Neural cell (in vitro differentiated cells): ENCODE results near the gene JPT2. TPM values are rescaled to one million over a fixed set of nuclear protein-coding genes. Genes with fewer than 3 reads are reported as not detected.

Source experiments
- H2AFZ ChIP-seq: fragments of 200-600, 300-800 bp; sonication (generic), shearing (Covaris generic); 2 replicates; pipeline ENCODE4 v1.6.0; 2014; ENCODE audit warnings: low read depth, mild to moderate bottlenecking, antibody characterized with exemption, low read length, moderate library complexity
- H3F3A ChIP-seq: fragments of 200-600 bp; shearing (Covaris generic); 2 replicates; pipeline ENCODE4 v1.6.1; 2016; ENCODE audit warnings: mild to moderate bottlenecking, moderate library complexity, mixed read lengths, antibody characterized with exemption, low read length; ENCODE audit not compliant: insufficient read depth, poor library complexity, severe bottlenecking
- H3K27ac ChIP-seq: fragments of 200-600, 300-800 bp; sonication (generic), shearing (Covaris generic); 2 replicates; pipeline ENCODE4 v1.5.1; 2014; ENCODE audit warnings: mild to moderate bottlenecking, low read length, moderate library complexity
- H3K27me3 ChIP-seq: fragments of 300-800, 200-600 bp; sonication (generic), shearing (Covaris generic); 2 replicates; pipeline ENCODE4 v1.6.0; 2014; ENCODE audit warnings: mild to moderate bottlenecking, low read depth, low read length, moderate library complexity; ENCODE audit not compliant: insufficient read depth
- H3K36me3 ChIP-seq: fragments of 300-800, 200-600 bp; sonication (generic), shearing (Covaris generic); 2 replicates; pipeline ENCODE4 v1.5.1; 2014; ENCODE audit warnings: mild to moderate bottlenecking, antibody characterized with exemption, low read length, moderate library complexity; ENCODE audit not compliant: insufficient read depth
- H3K4me2 ChIP-seq: fragments of 300-800, 200-600 bp; sonication (generic), shearing (Covaris generic); 2 replicates; pipeline ENCODE4 v1.6.0; 2014; ENCODE audit warnings: mild to moderate bottlenecking, low read length
- H3K4me3 ChIP-seq: fragments of 300-800, 200-600 bp; sonication (generic), shearing (Covaris generic); 2 replicates; pipeline ENCODE4 v1.5.1; 2014; ENCODE audit warnings: mild to moderate bottlenecking, low read length, moderate library complexity
- H3K79me2 ChIP-seq: fragments of 200-600 bp; shearing (Covaris generic); replicated peaks from 2 replicates; pipeline ENCODE4 v1.6.0; 2014; ENCODE audit warnings: mild to moderate bottlenecking, low read length, moderate library complexity; ENCODE audit not compliant: insufficient read depth
- H3K9ac ChIP-seq: fragments of 300-800, 200-600 bp; sonication (generic), shearing (Covaris generic); 2 replicates; pipeline ENCODE4 v1.6.1; 2016; ENCODE audit warnings: mild to moderate bottlenecking, low read length, mixed read lengths
- H3K9me2 ChIP-seq: fragments of 200-600 bp; shearing (Covaris generic); 2 replicates; pipeline ENCODE4 v1.6.1; 2016; ENCODE audit warnings: mild to moderate bottlenecking, low read length, mixed read lengths; ENCODE audit not compliant: insufficient read depth
- H3K9me3 ChIP-seq: fragments of 200-600, 300-800 bp; sonication (generic), shearing (Covaris generic); 2 replicates; pipeline ENCODE4 v1.6.1; 2016; ENCODE audit warnings: mild to moderate bottlenecking, mixed run types, low read length, moderate library complexity, mixed read lengths
- H4K20me1 ChIP-seq: fragments of 200-600 bp; shearing (Covaris generic); 2 replicates; pipeline ENCODE4 v1.6.1; 2016; ENCODE audit warnings: mild to moderate bottlenecking, mixed run types; ENCODE audit not compliant: insufficient read depth
- EP300 ChIP-seq: fragments of 450-650 bp; conservative IDR thresholded peaks from 2 replicates; pipeline ENCODE4 v1.6.1; 2014; ENCODE audit warnings: antibody characterized with exemption, mild to moderate bottlenecking, moderate library complexity; ENCODE audit not compliant: poor library complexity, severe bottlenecking
- EZH2 ChIP-seq: fragments of 200-600, 300-800 bp; shearing (Covaris generic), sonication (generic); IDR thresholded peaks from 2 replicates; pipeline ENCODE4 v1.6.1; 2014; ENCODE audit warnings: antibody characterized with exemption, low read length, borderline replicate concordance, mild to moderate bottlenecking; ENCODE audit not compliant: insufficient read depth, poor library complexity, severe bottlenecking
- MXI1 ChIP-seq: fragments of 450-650 bp; conservative IDR thresholded peaks from 2 replicates; pipeline ENCODE4 v1.6.1; 2014; ENCODE audit warnings: antibody characterized with exemption, mild to moderate bottlenecking; ENCODE audit not compliant: poor library complexity, severe bottlenecking
- POLR2AphosphoS5 ChIP-seq: IDR thresholded peaks from 2 replicates; pipeline ENCODE4 v1.6.1; 2012
- RAD21 ChIP-seq: fragments of 450-650 bp; conservative IDR thresholded peaks from 2 replicates; pipeline ENCODE4 v1.6.1; 2014; ENCODE audit warnings: antibody characterized with exemption, mild to moderate bottlenecking, moderate library complexity
- SMC3 ChIP-seq: fragments of 450-650 bp; conservative IDR thresholded peaks from 2 replicates; pipeline ENCODE4 v1.6.1; 2014; ENCODE audit warnings: antibody characterized with exemption, mild to moderate bottlenecking, moderate library complexity; ENCODE audit not compliant: poor library complexity
- TAF1 ChIP-seq: IDR thresholded peaks from 2 replicates; pipeline ENCODE4 v1.6.1; 2012; ENCODE audit warnings: low read depth
- polyA plus RNA-seq: library from polyadenylated mRNA; depleted of rRNA; stranded (reverse); fragments of >200 nt; gene quantifications from 2 replicates; pipeline ENCODE4 v1.2.3, GENCODE V29; 2014
- TF ChIP-seq, protein P1 (sequence below): IDR thresholded peaks from 2 replicates; pipeline ENCODE4 v1.6.1; 2012; ENCODE audit warnings: borderline replicate concordance
- TF ChIP-seq, protein P2 (sequence below): fragments of 450-650 bp; IDR thresholded peaks from 2 replicates; pipeline ENCODE4 v1.5.1; 2014; ENCODE audit warnings: antibody characterized with exemption, mild to moderate bottlenecking, moderate library complexity; ENCODE audit not compliant: poor library complexity, severe bottlenecking

The JPT2 gene
- polyA plus RNA-seq, 1 donor from 2014 or later: 61.4 TPM

GRCh38 chr16:1659031-1659430 lies 19.0 kb upstream of the JPT2 start:
- Histone ChIP-seq H2AFZ (no peak overlapping the region), H3K9ac (no peak overlapping the region), H4K20me1 (no peaks in the 10 kb centered on the region), H3F3A (no peaks in the 10 kb centered on the region), H3K27me3 (no peaks in the 10 kb centered on the region), H3K27ac (no peak overlapping the region), H3K9me2 (no peaks in the 10 kb centered on the region), H3K4me2 (no peak overlapping the region), H3K9me3 (no peaks in the 10 kb centered on the region), H3K4me3 (no peak overlapping the region), H3K79me2 (no peaks in the 10 kb centered on the region), H3K36me3 (no peaks in the 10 kb centered on the region)
- TF ChIP-seq, protein P1, sequence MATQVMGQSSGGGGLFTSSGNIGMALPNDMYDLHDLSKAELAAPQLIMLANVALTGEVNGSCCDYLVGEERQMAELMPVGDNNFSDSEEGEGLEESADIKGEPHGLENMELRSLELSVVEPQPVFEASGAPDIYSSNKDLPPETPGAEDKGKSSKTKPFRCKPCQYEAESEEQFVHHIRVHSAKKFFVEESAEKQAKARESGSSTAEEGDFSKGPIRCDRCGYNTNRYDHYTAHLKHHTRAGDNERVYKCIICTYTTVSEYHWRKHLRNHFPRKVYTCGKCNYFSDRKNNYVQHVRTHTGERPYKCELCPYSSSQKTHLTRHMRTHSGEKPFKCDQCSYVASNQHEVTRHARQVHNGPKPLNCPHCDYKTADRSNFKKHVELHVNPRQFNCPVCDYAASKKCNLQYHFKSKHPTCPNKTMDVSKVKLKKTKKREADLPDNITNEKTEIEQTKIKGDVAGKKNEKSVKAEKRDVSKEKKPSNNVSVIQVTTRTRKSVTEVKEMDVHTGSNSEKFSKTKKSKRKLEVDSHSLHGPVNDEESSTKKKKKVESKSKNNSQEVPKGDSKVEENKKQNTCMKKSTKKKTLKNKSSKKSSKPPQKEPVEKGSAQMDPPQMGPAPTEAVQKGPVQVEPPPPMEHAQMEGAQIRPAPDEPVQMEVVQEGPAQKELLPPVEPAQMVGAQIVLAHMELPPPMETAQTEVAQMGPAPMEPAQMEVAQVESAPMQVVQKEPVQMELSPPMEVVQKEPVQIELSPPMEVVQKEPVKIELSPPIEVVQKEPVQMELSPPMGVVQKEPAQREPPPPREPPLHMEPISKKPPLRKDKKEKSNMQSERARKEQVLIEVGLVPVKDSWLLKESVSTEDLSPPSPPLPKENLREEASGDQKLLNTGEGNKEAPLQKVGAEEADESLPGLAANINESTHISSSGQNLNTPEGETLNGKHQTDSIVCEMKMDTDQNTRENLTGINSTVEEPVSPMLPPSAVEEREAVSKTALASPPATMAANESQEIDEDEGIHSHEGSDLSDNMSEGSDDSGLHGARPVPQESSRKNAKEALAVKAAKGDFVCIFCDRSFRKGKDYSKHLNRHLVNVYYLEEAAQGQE: no peak
- TF ChIP-seq MXI1: no peak
- TF ChIP-seq, protein P2, sequence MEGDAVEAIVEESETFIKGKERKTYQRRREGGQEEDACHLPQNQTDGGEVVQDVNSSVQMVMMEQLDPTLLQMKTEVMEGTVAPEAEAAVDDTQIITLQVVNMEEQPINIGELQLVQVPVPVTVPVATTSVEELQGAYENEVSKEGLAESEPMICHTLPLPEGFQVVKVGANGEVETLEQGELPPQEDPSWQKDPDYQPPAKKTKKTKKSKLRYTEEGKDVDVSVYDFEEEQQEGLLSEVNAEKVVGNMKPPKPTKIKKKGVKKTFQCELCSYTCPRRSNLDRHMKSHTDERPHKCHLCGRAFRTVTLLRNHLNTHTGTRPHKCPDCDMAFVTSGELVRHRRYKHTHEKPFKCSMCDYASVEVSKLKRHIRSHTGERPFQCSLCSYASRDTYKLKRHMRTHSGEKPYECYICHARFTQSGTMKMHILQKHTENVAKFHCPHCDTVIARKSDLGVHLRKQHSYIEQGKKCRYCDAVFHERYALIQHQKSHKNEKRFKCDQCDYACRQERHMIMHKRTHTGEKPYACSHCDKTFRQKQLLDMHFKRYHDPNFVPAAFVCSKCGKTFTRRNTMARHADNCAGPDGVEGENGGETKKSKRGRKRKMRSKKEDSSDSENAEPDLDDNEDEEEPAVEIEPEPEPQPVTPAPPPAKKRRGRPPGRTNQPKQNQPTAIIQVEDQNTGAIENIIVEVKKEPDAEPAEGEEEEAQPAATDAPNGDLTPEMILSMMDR: no peak
- no peak for TF ChIP-seq SMC3
- TF ChIP-seq TAF1: no peak
- no peak for TF ChIP-seq POLR2AphosphoS5
- TF ChIP-seq RAD21: no peak
- no peak for TF ChIP-seq EP300
- no peak for TF ChIP-seq EZH2

DNA sequence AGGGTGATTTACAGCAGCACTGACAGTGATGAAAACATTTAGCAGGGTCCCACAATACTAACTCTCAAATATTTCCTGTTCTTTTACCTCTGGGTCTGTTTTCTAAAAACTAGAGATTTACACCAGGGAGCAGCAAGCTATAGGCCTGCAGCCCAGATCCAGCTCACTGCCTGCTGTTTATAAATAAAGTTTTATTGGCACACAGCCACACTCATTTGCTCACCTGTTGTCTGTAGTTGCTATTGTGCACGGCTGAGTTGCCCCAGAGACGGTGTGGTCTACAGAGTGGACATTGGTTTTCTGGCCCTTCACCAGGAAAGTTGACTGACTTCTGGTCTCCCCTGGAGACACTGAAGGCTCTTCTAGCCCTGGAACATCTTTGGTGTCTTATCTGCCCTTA lies 16.3 kb upstream of the JPT2 start:
- Histone ChIP-seq H3K9me2 (no peaks in the 10 kb centered on the region), H3K4me2 (no peak overlapping the region), H3K27ac (no peak overlapping the region), H3K9me3 (no peaks in the 10 kb centered on the region), H4K20me1 (no peaks in the 10 kb centered on the region), H3K79me2 (no peaks in the 10 kb centered on the region), H3K36me3 (no peaks in the 10 kb centered on the region), H3K4me3 (no peak overlapping the region), H3K27me3 (no peaks in the 10 kb centered on the region), H3K9ac (no peak overlapping the region), H2AFZ (no peak overlapping the region), H3F3A (no peaks in the 10 kb centered on the region)
- no peak for TF ChIP-seq TAF1
- TF ChIP-seq RAD21: no peak
- TF ChIP-seq MXI1: no peak
- TF ChIP-seq, protein P1: no peak
- no peak for TF ChIP-seq SMC3
- TF ChIP-seq, protein P2: no peak
- TF ChIP-seq EP300: no peak
- TF ChIP-seq EZH2: no peak
- TF ChIP-seq POLR2AphosphoS5: no peak
